Peyer's patch (tissue), 4 donors: ENCODE results near the gene TAF1B. TPM values are rescaled to one million over a fixed set of nuclear protein-coding genes. Genes with fewer than 3 reads are reported as not detected.

Source experiments
- DNase-seq, 3 donors: peaks; one replicate each; pipeline ENCODE4 v3.0.0-alpha.2; 2017 to 2019
- H3K27ac ChIP-seq, 4 donors: fragments of 200-600 bp; sonication (generic); one replicate each; pipeline ENCODE4 v1.5.1; 2016 to 2019
- H3K27me3 ChIP-seq, 2 donors: fragments of 200-600 bp; sonication (generic); one replicate each; pipeline ENCODE4 v1.5.1; 2019
- H3K36me3 ChIP-seq, 3 donors: fragments of 200-600 bp; sonication (generic); one replicate each; pipeline ENCODE4 v1.5.1; 2016 to 2019
- H3K4me1 ChIP-seq, 4 donors: fragments of 200-600 bp; sonication (generic); one replicate each; pipeline ENCODE4 v1.5.1; 2016 to 2019
- H3K4me3 ChIP-seq, 4 donors: fragments of 200-600 bp; sonication (generic); 1 replicate in 3 of 4; 2 replicates in 1 of 4; pipeline ENCODE4 v1.5.1; 2016 to 2019; ENCODE audit warnings: mild to moderate bottlenecking in 1 of 4
- H3K9me3 ChIP-seq, 4 donors: fragments of 200-600 bp; sonication (generic); one replicate each; pipeline ENCODE4 v1.5.1; 2016 to 2019; ENCODE audit warnings: mild to moderate bottlenecking in 1 of 4
- POLR2A ChIP-seq, 2 donors: fragments of 450-650 bp; IDR thresholded peaks; one replicate each; pipeline ENCODE4 v1.5.1; 2017; ENCODE audit warnings: antibody characterized with exemption in 2 of 2, mild to moderate bottlenecking in 2 of 2, moderate library complexity in 2 of 2
- total RNA-seq, 4 donors: library from RNA; depleted of rRNA; stranded (reverse); fragments of >200 nt; gene quantifications; one replicate each; pipeline ENCODE4 v1.1.0, GENCODE V29; 2016
- TF ChIP-seq, protein P1 (sequence below), 6 experiments: fragments of 450-650 bp in 4 of 6; fragments of 200-600 bp in 2 of 6; sonication (generic) in 1 of 6; IDR thresholded peaks; one replicate each; pipeline ENCODE4 v1.5.1; 2017 to 2019; ENCODE audit warnings: antibody characterized with exemption in 6 of 6, mild to moderate bottlenecking in 3 of 6, moderate library complexity in 1 of 6

Gene TAF1B
- total RNA-seq, 4 donors from 2014 or later, result 8.6 to 33.0 (median 12.5) TPM

GRCh38 chr2:9883897-9884296 is 40.6 kb downstream of the TAF1B start:
- H3K27ac ChIP-seq, result no peak overlapping the region
- no peaks in the 10 kb centered on the region for H3K27me3 ChIP-seq
- H3K4me1 ChIP-seq, result no peaks in the 10 kb centered on the region
- DNase-seq, result no peak
- H3K36me3 ChIP-seq, result peaks cover 0 to 23% (median 0%) of the 10 kb centered on the region in 3 donors
- peaks cover 0 to 12% (median 0%) of the 10 kb centered on the region in 4 donors for H3K9me3 ChIP-seq
- TF ChIP-seq, protein P1, sequence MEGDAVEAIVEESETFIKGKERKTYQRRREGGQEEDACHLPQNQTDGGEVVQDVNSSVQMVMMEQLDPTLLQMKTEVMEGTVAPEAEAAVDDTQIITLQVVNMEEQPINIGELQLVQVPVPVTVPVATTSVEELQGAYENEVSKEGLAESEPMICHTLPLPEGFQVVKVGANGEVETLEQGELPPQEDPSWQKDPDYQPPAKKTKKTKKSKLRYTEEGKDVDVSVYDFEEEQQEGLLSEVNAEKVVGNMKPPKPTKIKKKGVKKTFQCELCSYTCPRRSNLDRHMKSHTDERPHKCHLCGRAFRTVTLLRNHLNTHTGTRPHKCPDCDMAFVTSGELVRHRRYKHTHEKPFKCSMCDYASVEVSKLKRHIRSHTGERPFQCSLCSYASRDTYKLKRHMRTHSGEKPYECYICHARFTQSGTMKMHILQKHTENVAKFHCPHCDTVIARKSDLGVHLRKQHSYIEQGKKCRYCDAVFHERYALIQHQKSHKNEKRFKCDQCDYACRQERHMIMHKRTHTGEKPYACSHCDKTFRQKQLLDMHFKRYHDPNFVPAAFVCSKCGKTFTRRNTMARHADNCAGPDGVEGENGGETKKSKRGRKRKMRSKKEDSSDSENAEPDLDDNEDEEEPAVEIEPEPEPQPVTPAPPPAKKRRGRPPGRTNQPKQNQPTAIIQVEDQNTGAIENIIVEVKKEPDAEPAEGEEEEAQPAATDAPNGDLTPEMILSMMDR (IDR thresholded peaks at IDR 0.05), result no peak
- no peak for TF ChIP-seq POLR2A (IDR thresholded peaks at IDR 0.05)
- no peak overlapping the region for H3K4me3 ChIP-seq

GRCh38 chr2:9884436-9884835 is 41.2 kb downstream of the TAF1B start:
- Histone ChIP-seq H3K9me3 (peaks cover 0 to 12% (median 0%) of the 10 kb centered on the region in 4 donors), H3K27ac (no peak overlapping the region), H3K27me3 (no peaks in the 10 kb centered on the region), H3K36me3 (peaks cover 0 to 20% (median 0%) of the 10 kb centered on the region in 3 donors), H3K4me1 (no peaks in the 10 kb centered on the region), H3K4me3 (no peak overlapping the region)
- no peak for TF ChIP-seq POLR2A (IDR thresholded peaks at IDR 0.05)
- TF ChIP-seq, protein P1 (IDR thresholded peaks at IDR 0.05), result no peak
- DNase-seq, result no peak

DNA sequence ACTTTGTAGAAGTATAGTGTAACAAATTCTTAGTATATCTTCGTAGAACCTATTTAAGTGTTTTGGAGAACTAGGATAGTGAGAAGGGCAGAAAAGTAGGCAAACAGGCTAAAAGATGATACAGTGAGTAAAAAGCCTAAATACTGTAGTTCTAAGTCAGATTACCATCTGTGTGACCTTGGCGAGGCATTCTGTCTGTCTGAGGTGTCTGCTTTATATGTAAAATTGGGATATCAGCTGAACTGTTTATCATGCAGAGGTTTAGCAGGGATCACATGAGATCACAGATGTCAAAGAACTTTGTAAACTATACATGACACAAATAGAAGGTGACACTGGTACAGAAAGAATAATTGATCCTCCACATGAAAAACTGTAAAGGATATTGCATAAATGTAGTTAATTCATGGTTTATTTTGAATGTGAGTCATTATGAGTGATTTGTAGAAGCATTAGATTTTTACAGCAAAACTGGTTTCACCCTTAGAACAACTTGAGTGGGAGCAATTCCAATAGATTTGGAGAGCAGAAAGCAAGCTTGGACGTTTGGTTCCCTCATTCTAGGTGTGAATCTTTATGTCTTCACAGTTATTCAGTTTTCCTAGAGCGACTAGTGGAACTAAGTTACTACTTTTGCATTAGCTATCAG is 41.9 kb downstream of the TAF1B start:
- no peaks in the 10 kb centered on the region for H3K27me3 ChIP-seq
- H3K9me3 ChIP-seq, result peaks cover 0 to 12% (median 0%) of the 10 kb centered on the region in 4 donors
- H3K36me3 ChIP-seq, result peaks cover 0 to 16% (median 0%) of the 10 kb centered on the region in 3 donors
- H3K27ac ChIP-seq, result no peak overlapping the region
- H3K4me3 ChIP-seq, result no peak overlapping the region
- DNase-seq, result no peak
- TF ChIP-seq, protein P1 (IDR thresholded peaks at IDR 0.05), result no peak
- no peak for TF ChIP-seq POLR2A (IDR thresholded peaks at IDR 0.05)
- no peaks in the 10 kb centered on the region for H3K4me1 ChIP-seq

GRCh38 chr2:9887513-9887912 is 44.2 kb downstream of the TAF1B start:
- TF ChIP-seq, protein P1 (IDR thresholded peaks at IDR 0.05), result no peak
- no peak for TF ChIP-seq POLR2A (IDR thresholded peaks at IDR 0.05)
- Histone ChIP-seq H3K36me3 (peaks cover 0 to 13% (median 0%) of the 10 kb centered on the region in 3 donors), H3K4me3 (no peak overlapping the region), H3K27ac (no peak overlapping the region), H3K4me1 (no peaks in the 10 kb centered on the region), H3K9me3 (peaks cover 0 to 12% (median 0%) of the 10 kb centered on the region in 4 donors), H3K27me3 (no peaks in the 10 kb centered on the region)
- DNase-seq, result no peak

GRCh38 chr2:9889812-9890261 is 46.6 kb downstream of the TAF1B start:
- Histone ChIP-seq H3K9me3 (peaks cover 0 to 12% (median 0%) of the 10 kb centered on the region in 4 donors), H3K4me3 (no peak overlapping the region), H3K27ac (no peak overlapping the region), H3K27me3 (no peaks in the 10 kb centered on the region), H3K4me1 (no peaks in the 10 kb centered on the region), H3K36me3 (peaks cover 0 to 9% (median 0%) of the 10 kb centered on the region in 3 donors)
- no peak for DNase-seq
- TF ChIP-seq, protein P1 (IDR thresholded peaks at IDR 0.05), result no peak
- no peak for TF ChIP-seq POLR2A (IDR thresholded peaks at IDR 0.05)
